PC-3 (cell line): ENCODE results near the gene UBE4B. TPM values are rescaled to one million over a fixed set of nuclear protein-coding genes. Genes with fewer than 3 reads are reported as not detected.
A peak's percentile ranks its signal among the peaks of the same experiment; 100 is the strongest.

Experiments
- ATAC-seq: fragments of 200-7000 bp; cut with Tn5 transposase; 2 replicates; pipeline ENCODE4 v1.9.1; 2020; ENCODE audit warnings: mild to moderate bottlenecking, moderate library complexity
- BruUV-seq: library from RNA; stranded (reverse); fragments of 400-500 nt; replicated peaks from 2 replicates; lab custom pipeline; 2021; lab: Mats Ljungman, UMichigan
- CTCF ChIA-PET: fragments of 300-600 bp; sonication (Branson Sonifier 250); formaldehyde crosslinking; loops from one replicate; lab custom pipeline; 2022; ENCODE audit warnings: antibody characterized with exemption; lab: Charles Lee
- POLR2A ChIA-PET: fragments of 300-600 bp; sonication (Branson Sonifier 250); formaldehyde crosslinking; loops from one replicate; lab custom pipeline; 2022; ENCODE audit warnings: antibody characterized with exemption; ENCODE audit not compliant: unreplicated experiment; lab: Charles Lee
- DNase-seq: peaks from one replicate; pipeline ENCODE4 v3.0.0-alpha.2; 2015
- H2AFZ ChIP-seq: fragments of 300-600 bp; sonication (generic); 2 replicates; pipeline ENCODE4 v1.6.0; 2016; ENCODE audit warnings: antibody characterized with exemption, low read length
- H3F3A ChIP-seq: fragments of 300-600 bp; sonication (generic); one replicate; pipeline ENCODE4 v1.6.0; 2017; ENCODE audit warnings: antibody characterized with exemption, low read length, control low read depth, mild to moderate bottlenecking; ENCODE audit not compliant: unreplicated experiment
- H3K27ac ChIP-seq: fragments of 300-600 bp; sonication (generic); 2 replicates; pipeline ENCODE4 v1.5.1; 2016; ENCODE audit warnings: mild to moderate bottlenecking, low read length
- H3K27me3 ChIP-seq: fragments of 300-600 bp; sonication (generic); 2 replicates; pipeline ENCODE4 v1.6.1; 2016; ENCODE audit warnings: low read length, mixed read lengths
- H3K36me3 ChIP-seq: fragments of 300-600 bp; sonication (generic); 2 replicates; pipeline ENCODE4 v1.6.1; 2016; ENCODE audit warnings: low read depth, mixed run types, low read length, mixed read lengths
- H3K4me1 ChIP-seq: fragments of 300-600 bp; sonication (generic); 2 replicates; pipeline ENCODE4 v1.5.1; 2016; ENCODE audit warnings: low read length; ENCODE audit not compliant: insufficient read depth
- H3K4me2 ChIP-seq: fragments of 300-600 bp; sonication (generic); 2 replicates; pipeline ENCODE4 v1.6.0; 2016; ENCODE audit warnings: low read length
- H3K4me3 ChIP-seq: fragments of 300-600 bp; sonication (generic); 2 replicates; pipeline ENCODE4 v1.5.1; 2016; ENCODE audit warnings: mild to moderate bottlenecking, low read length, mixed read lengths
- H3K79me2 ChIP-seq: fragments of 300-600 bp; sonication (generic); 2 replicates; pipeline ENCODE4 v1.6.1; 2017; ENCODE audit warnings: low read length, mixed read lengths
- H3K9ac ChIP-seq: fragments of 300-600 bp; sonication (generic); 2 replicates; pipeline ENCODE4 v1.6.0; 2016; ENCODE audit warnings: mild to moderate bottlenecking, low read length
- H3K9me2 ChIP-seq: fragments of 300-600 bp; sonication (generic); replicated peaks from 2 replicates; pipeline ENCODE4 v1.6.1; 2016; ENCODE audit warnings: mixed run types, low read length, mixed read lengths
- H3K9me3 ChIP-seq: fragments of 300-600 bp; sonication (generic); 2 replicates; pipeline ENCODE4 v1.6.1; 2016; ENCODE audit warnings: low read length, mixed read lengths
- H4K20me1 ChIP-seq: fragments of 300-600 bp; sonication (generic); 2 replicates; pipeline ENCODE4 v1.6.1; 2016; ENCODE audit warnings: low read length, mixed read lengths
- CTCF ChIP-seq: fragments of 300-600 bp; sonication (generic); conservative IDR thresholded peaks from 2 replicates; pipeline ENCODE4 v1.5.1; 2017; ENCODE audit warnings: antibody characterized with exemption, low read depth, mild to moderate bottlenecking, low read length
- EZH2 ChIP-seq: fragments of 300-600 bp; sonication (generic); IDR thresholded peaks from one replicate; pipeline ENCODE4 v1.6.1; 2017; ENCODE audit warnings: antibody characterized with exemption, mild to moderate bottlenecking, low read length; ENCODE audit not compliant: unreplicated experiment
- EZH2phosphoT487 ChIP-seq: fragments of 300-600 bp; sonication (generic); IDR thresholded peaks from 2 replicates; pipeline ENCODE4 v1.6.1; 2018; ENCODE audit warnings: mild to moderate bottlenecking, antibody characterized with exemption, low read length, borderline replicate concordance
- intact Hi-C: fragments of 100-400 bp; cut with micrococcal nuclease; formaldehyde crosslinking; loops from 2 replicates; pipeline ENCODE4 v1.9.0; 2023
- total RNA-seq: library from RNA; depleted of rRNA; stranded (reverse); fragments of >200 nt; gene quantifications from 2 replicates; pipeline ENCODE4 v1.2.3, GENCODE V29; 2014

UBE4B gene
- total RNA-seq, 1 experiment from 2014 or later = 37.9 TPM

- TF ChIP-seq EZH2phosphoT487 (no peak), CTCF (no peak), EZH2 (no peak)
- H3K4me2 ChIP-seq = peak overlapping the region; percentile 36
- ChIA-PET CTCF (no interaction called here), POLR2A (no interaction called here)
- no peak for ATAC-seq
- peaks cover 23% of the 10 kb centered on the region for H3K4me1 ChIP-seq
- no peaks in the 10 kb centered on the region for H3K79me2 ChIP-seq
- no peak overlapping the region for H3K9ac ChIP-seq
- no peak for DNase-seq
- peaks cover 13% of the 10 kb centered on the region; the same call in 1 of the 2 replicates for H3K36me3 ChIP-seq
- intact Hi-C loops = loop anchor here (1.0 kb wide), 1 partner anchor 77 kb away; the partner anchor contains the start of gene UBE4B
- no peaks in the 10 kb centered on the region for H3K9me2 ChIP-seq
- H3F3A ChIP-seq = no peaks in the 10 kb centered on the region
- no peaks in the 10 kb centered on the region for H3K9me3 ChIP-seq
- H2AFZ ChIP-seq = no peak overlapping the region
- peak overlapping the region; percentile 28 for H3K27ac ChIP-seq
- BruUV-seq = no TSS peak
- H3K27me3 ChIP-seq = no peaks in the 10 kb centered on the region
- H4K20me1 ChIP-seq = no peaks in the 10 kb centered on the region
- no peak overlapping the region for H3K4me3 ChIP-seq
These were observed 76.4 kb downstream of the UBE4B start for GRCh38 chr1:10108948-10109708.

- no peaks in the 10 kb centered on the region for H3K79me2 ChIP-seq
- no peak for DNase-seq
- peaks cover 8% of the 10 kb centered on the region for H3K4me1 ChIP-seq
- no peak overlapping the region for H2AFZ ChIP-seq
- H3K9me3 ChIP-seq = no peaks in the 10 kb centered on the region
- ChIA-PET POLR2A (no interaction called here), CTCF (no interaction called here)
- H3K36me3 ChIP-seq = no peaks in the 10 kb centered on the region; the same call in 1 of the 2 replicates
- no peaks in the 10 kb centered on the region for H3K27me3 ChIP-seq
- no peak overlapping the region for H3K4me3 ChIP-seq
- intact Hi-C loops = no loop called here
- no peaks in the 10 kb centered on the region for H4K20me1 ChIP-seq
- no peak for TF ChIP-seq CTCF
- no peak for TF ChIP-seq EZH2
- no peak for TF ChIP-seq EZH2phosphoT487
- no peaks in the 10 kb centered on the region for H3F3A ChIP-seq
- no peak overlapping the region for H3K27ac ChIP-seq
- H3K9ac ChIP-seq = no peak overlapping the region
- H3K9me2 ChIP-seq = no peaks in the 10 kb centered on the region
- no peak for ATAC-seq
- H3K4me2 ChIP-seq = no peak overlapping the region
- BruUV-seq = no TSS peak
These were observed 80.7 kb downstream of the UBE4B start for GRCh38 chr1:10113501-10113900.

- Histone ChIP-seq H3K9me2 (no peaks in the 10 kb centered on the region), H3K9me3 (no peaks in the 10 kb centered on the region), H3K9ac (no peak overlapping the region), H3K4me1 (no peaks in the 10 kb centered on the region), H3K4me2 (no peak overlapping the region), H3F3A (no peaks in the 10 kb centered on the region), H3K79me2 (no peaks in the 10 kb centered on the region), H3K27me3 (no peaks in the 10 kb centered on the region), H2AFZ (no peak overlapping the region), H3K36me3 (peaks cover 5% of the 10 kb centered on the region; the same call in 1 of the 2 replicates), H4K20me1 (no peaks in the 10 kb centered on the region), H3K27ac (no peak overlapping the region), H3K4me3 (no peak overlapping the region)
- intact Hi-C loops = no loop called here
- DNase-seq = no peak
- no peak for TF ChIP-seq EZH2
- no peak for ATAC-seq
- ChIA-PET CTCF (no interaction called here), POLR2A (no interaction called here)
- no TSS peak for BruUV-seq
These were observed 82.0 kb downstream of the UBE4B start for GRCh38 chr1:10114746-10115145.
